Glutamatergic neuron (in vitro differentiated cells): ENCODE results near the gene IGSF3. TPM values are rescaled to one million over a fixed set of nuclear protein-coding genes. Genes with fewer than 3 reads are reported as not detected.

ENCODE experiments used
- DNase-seq: peaks from one replicate; pipeline ENCODE4 v3.0.0; 2022
- H3K27ac Mint-ChIP-seq: one replicate; pipeline ENCODE4 v1.8.0; 2020; ENCODE audit warnings: mild to moderate bottlenecking, mixed read lengths, inconsistent platforms; ENCODE audit not compliant: unreplicated experiment
- H3K27me3 Mint-ChIP-seq: one replicate; pipeline ENCODE4 v1.8.0; 2020; ENCODE audit warnings: mild to moderate bottlenecking, moderate library complexity, mixed read lengths, inconsistent platforms; ENCODE audit not compliant: unreplicated experiment
- H3K36me3 Mint-ChIP-seq: one replicate; pipeline ENCODE4 v1.8.0; 2020; ENCODE audit warnings: mild to moderate bottlenecking, mixed read lengths, inconsistent platforms; ENCODE audit not compliant: unreplicated experiment
- H3K4me1 Mint-ChIP-seq: one replicate; pipeline ENCODE4 v1.8.0; 2020; ENCODE audit warnings: mild to moderate bottlenecking, low read depth, mixed read lengths, inconsistent platforms; ENCODE audit not compliant: unreplicated experiment
- H3K4me3 Mint-ChIP-seq: one replicate; pipeline ENCODE4 v1.8.0; 2020; ENCODE audit warnings: mild to moderate bottlenecking, mixed read lengths, inconsistent platforms; ENCODE audit not compliant: unreplicated experiment
- H3K9me3 Mint-ChIP-seq: one replicate; pipeline ENCODE4 v1.8.0; 2020; ENCODE audit warnings: mild to moderate bottlenecking, moderate library complexity, mixed read lengths, inconsistent platforms; ENCODE audit not compliant: unreplicated experiment
- total RNA-seq: library from RNA; stranded (reverse); fragmentation: NEBNext Ultra II Directional; extraction: Animal tissue kit (Norgen Biotek cat#: 25700); gene quantifications from one replicate; pipeline ENCODE4 v1.2.1, GENCODE V29; 2021; ENCODE audit not compliant: unreplicated experiment
- TF ChIP-seq, protein P1 (sequence below): fragments of 200-600 bp; sonication (generic); IDR thresholded peaks from one replicate; pipeline ENCODE4 v1.5.0; 2021; ENCODE audit not compliant: partially characterized antibody, unreplicated experiment

The IGSF3 gene
- total RNA-seq, 1 donor from 2014 or later: 110 TPM

DNA sequence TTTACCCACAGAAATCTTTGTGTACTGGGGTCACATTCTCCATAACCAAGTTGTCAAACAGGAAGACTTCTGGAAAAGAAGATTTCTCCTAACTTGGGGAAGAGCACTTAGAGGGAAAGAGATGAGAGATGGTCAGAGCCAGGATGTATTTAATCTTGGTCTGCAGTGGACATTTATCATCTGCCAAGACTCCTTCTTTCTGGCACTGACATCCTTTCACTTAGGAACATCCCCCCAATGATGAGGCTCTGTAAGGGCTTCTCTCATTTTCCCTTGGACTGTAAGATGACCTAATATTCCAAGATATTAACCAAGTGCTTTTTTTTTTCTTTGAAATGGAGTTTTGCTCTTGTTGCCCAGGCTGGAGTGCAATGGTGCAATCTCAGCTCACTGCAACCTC is 39.3 kb upstream of the IGSF3 start:
- H3K36me3 Mint-ChIP-seq: no peaks in the 10 kb centered on the region
- no peak for DNase-seq
- no peak overlapping the region for H3K27ac Mint-ChIP-seq
- peaks cover 47% of the 10 kb centered on the region for H3K4me1 Mint-ChIP-seq
- H3K27me3 Mint-ChIP-seq: peaks cover 7% of the 10 kb centered on the region
- TF ChIP-seq, protein P1, sequence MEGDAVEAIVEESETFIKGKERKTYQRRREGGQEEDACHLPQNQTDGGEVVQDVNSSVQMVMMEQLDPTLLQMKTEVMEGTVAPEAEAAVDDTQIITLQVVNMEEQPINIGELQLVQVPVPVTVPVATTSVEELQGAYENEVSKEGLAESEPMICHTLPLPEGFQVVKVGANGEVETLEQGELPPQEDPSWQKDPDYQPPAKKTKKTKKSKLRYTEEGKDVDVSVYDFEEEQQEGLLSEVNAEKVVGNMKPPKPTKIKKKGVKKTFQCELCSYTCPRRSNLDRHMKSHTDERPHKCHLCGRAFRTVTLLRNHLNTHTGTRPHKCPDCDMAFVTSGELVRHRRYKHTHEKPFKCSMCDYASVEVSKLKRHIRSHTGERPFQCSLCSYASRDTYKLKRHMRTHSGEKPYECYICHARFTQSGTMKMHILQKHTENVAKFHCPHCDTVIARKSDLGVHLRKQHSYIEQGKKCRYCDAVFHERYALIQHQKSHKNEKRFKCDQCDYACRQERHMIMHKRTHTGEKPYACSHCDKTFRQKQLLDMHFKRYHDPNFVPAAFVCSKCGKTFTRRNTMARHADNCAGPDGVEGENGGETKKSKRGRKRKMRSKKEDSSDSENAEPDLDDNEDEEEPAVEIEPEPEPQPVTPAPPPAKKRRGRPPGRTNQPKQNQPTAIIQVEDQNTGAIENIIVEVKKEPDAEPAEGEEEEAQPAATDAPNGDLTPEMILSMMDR: no peak
- H3K9me3 Mint-ChIP-seq: peaks cover 9% of the 10 kb centered on the region
- no peak overlapping the region for H3K4me3 Mint-ChIP-seq

DNA sequence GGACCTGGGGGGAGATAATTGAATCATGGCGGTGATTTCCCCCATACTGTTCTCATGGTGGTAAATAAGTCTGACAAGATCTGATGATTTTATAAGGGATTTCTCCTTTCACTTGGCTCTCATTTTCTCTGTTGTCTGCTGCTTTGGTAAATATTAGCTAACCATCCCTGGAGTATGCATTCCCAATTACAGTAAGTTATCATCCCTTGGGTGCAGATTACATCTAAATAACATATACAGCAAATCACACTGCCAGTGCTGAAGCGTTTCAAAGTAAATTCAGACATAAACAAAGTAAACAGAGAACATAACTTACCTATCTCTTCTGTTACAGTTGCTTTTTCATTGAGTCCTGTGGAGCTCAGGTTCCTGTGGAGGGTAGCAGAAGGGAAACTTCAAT is 38.6 kb upstream of the IGSF3 start:
- Mint-ChIP-seq H3K4me1 (peaks cover 45% of the 10 kb centered on the region), H3K9me3 (peaks cover 9% of the 10 kb centered on the region), H3K4me3 (no peak overlapping the region), H3K36me3 (no peaks in the 10 kb centered on the region), H3K27ac (no peak overlapping the region), H3K27me3 (peaks cover 7% of the 10 kb centered on the region)
- TF ChIP-seq, protein P1: no peak
- no peak for DNase-seq

DNA sequence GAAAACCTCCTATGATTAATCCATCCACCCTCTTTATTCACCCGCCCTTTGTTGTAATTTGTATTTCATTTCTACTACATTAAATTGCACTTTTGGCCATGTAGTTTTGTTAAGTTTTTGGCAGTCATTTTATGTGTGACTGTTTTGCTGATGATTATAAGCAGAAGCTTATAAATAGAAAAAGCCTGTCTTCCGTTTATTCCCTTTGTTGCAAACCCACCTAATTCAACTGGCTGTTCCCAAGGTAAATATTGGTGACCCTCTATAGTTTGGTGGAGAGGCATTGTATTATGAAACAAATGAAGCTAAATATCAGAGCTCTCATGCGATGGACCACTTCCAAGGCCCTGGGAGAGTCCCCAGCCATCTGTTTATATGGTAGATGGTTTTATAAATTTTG is 36.7 kb upstream of the IGSF3 start:
- Mint-ChIP-seq H3K36me3 (no peaks in the 10 kb centered on the region), H3K4me3 (no peak overlapping the region), H3K4me1 (peaks cover 31% of the 10 kb centered on the region), H3K27ac (no peak overlapping the region), H3K9me3 (peaks cover 9% of the 10 kb centered on the region), H3K27me3 (peaks cover 6% of the 10 kb centered on the region)
- DNase-seq: no peak
- TF ChIP-seq, protein P1: no peak

DNA sequence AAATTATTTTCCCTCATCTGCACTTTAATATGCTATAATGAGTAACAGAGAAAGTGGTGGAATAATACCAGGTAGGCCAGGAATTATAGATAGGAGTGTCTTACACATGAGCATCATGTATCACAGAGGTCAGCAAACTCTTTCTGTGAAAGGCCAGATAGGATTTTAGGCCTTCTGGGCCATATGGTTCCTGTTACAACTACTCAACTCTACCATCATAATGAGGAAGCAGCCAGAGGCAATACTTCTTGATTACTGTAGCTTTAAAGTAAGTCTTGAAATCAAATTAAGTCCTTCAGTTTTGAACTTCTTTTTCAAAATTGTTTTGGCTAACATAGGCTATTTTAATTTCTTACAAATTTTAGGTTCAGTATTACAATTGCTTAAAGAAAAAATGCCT is 32.1 kb upstream of the IGSF3 start:
- peaks cover 21% of the 10 kb centered on the region for H3K4me1 Mint-ChIP-seq
- H3K36me3 Mint-ChIP-seq: no peaks in the 10 kb centered on the region
- no peak for DNase-seq
- TF ChIP-seq, protein P1: no peak
- H3K27ac Mint-ChIP-seq: no peak overlapping the region
- H3K9me3 Mint-ChIP-seq: peaks cover 3% of the 10 kb centered on the region
- no peaks in the 10 kb centered on the region for H3K27me3 Mint-ChIP-seq
- H3K4me3 Mint-ChIP-seq: no peak overlapping the region

DNA sequence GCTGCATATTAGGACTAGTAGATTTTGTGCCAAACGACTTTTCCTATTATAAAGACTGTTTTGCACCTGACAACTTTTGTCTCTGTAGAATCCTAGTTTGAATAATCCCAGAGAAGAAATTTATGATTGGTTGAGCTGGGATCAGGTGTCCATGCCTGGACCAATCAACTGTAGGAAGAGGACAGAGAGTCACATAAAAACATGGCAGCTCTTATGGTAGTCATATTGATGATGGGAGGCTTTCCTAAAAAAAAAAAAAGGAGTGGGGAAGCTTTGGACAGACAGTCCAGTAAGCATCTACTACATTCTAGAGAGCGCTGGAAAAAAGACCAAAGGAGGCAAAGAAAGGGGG is 30.7 kb upstream of the IGSF3 start:
- Mint-ChIP-seq H3K4me1 (peaks cover 14% of the 10 kb centered on the region), H3K27ac (no peak overlapping the region), H3K4me3 (no peak overlapping the region), H3K36me3 (no peaks in the 10 kb centered on the region), H3K27me3 (no peaks in the 10 kb centered on the region), H3K9me3 (peaks cover 3% of the 10 kb centered on the region)
- TF ChIP-seq, protein P1: no peak
- no peak for DNase-seq
